GM12878 (cell line): ENCODE data around the gene ADGRF4. TPM values are rescaled to one million over a fixed set of nuclear protein-coding genes. Genes with fewer than 3 reads are reported as not detected.

ENCODE experiments used
- ATAC-seq: fragments of 200-7000 bp; cut with Tn5 transposase; 3 replicates; pipeline ENCODE4 v1.9.1; 2020; ENCODE audit warnings: mild to moderate bottlenecking, moderate library complexity
- BruUV-seq: library from RNA; stranded (reverse); fragments of 400-500 nt; replicated peaks from 2 replicates; lab custom pipeline; 2021; lab: Mats Ljungman, UMichigan
- CTCF ChIA-PET: fragments of 300-600 bp; sonication (Branson Sonifier 250); formaldehyde crosslinking; extraction: SDS; loops from one replicate; lab custom pipeline; 2021; ENCODE audit warnings: inconsistent platforms; lab: Yijun Ruan, JAX
- POLR2A ChIA-PET: fragments of 350-600 bp; formaldehyde crosslinking; extraction: SDS; loops from one replicate; lab custom pipeline; 2021; ENCODE audit warnings: inconsistent platforms; lab: Charles Lee
- RAD21 ChIA-PET: fragments of 300-600 bp; sonication (Branson Sonifier 250); formaldehyde crosslinking; loops from one replicate; lab custom pipeline; 2023; ENCODE audit warnings: antibody characterized with exemption; ENCODE audit not compliant: unreplicated experiment; lab: Charles Lee
- SMC1A ChIA-PET: fragments of 300-600 bp; sonication (Branson Sonifier 250); formaldehyde crosslinking; loops from one replicate; lab custom pipeline; 2023; ENCODE audit not compliant: unreplicated experiment, uncharacterized antibody; lab: Charles Lee
- DNase-seq: peaks from one replicate; pipeline ENCODE4 v3.0.0-alpha.2; 2011; ENCODE audit warnings: low read depth, low spot score
- FAIRE-seq: peaks from 3 replicates; lab custom pipeline; 2011; peaks lifted over from hg19 to GRCh38; lab: Jason Lieb, UNC
- H2AFZ ChIP-seq: 2 replicates; pipeline ENCODE4 v1.6.0; 2011; ENCODE audit warnings: low read depth, low read length, control low read depth; ENCODE audit not compliant: control insufficient read depth
- H3K27ac ChIP-seq: 2 replicates; pipeline ENCODE4 v1.5.1; 2011; ENCODE audit warnings: control low read depth; ENCODE audit not compliant: control insufficient read depth, insufficient read depth
- H3K27me3 ChIP-seq, 2 experiments: replicated peaks in 1 of 2; 2 replicates each; pipeline versions ENCODE4 v1.6.0 to v1.6.1; 2011; ENCODE audit warnings: low read length in 1 of 2; ENCODE audit not compliant: control insufficient read depth in 2 of 2, insufficient read depth in 2 of 2
- H3K36me3 ChIP-seq, 2 experiments: 2 replicates each; pipeline ENCODE4 v1.5.1; 2011; ENCODE audit warnings: low read length in 1 of 2; ENCODE audit not compliant: control insufficient read depth in 2 of 2, insufficient read depth in 2 of 2
- H3K4me1 ChIP-seq: 2 replicates; pipeline ENCODE4 v1.6.1; 2011; ENCODE audit warnings: mild to moderate bottlenecking, low read length, moderate library complexity, mixed read lengths; ENCODE audit not compliant: control insufficient read depth, insufficient read depth
- H3K4me2 ChIP-seq: 2 replicates; pipeline ENCODE4 v1.6.0; 2011; ENCODE audit warnings: control low read depth; ENCODE audit not compliant: control insufficient read depth, insufficient read depth
- H3K4me3 ChIP-seq: fragments of 200-600 bp; sonication (generic); 2 replicates; pipeline ENCODE4 v1.5.1; 2016
- H3K79me2 ChIP-seq: 2 replicates; pipeline ENCODE4 v1.6.0; 2011; ENCODE audit warnings: low read length; ENCODE audit not compliant: control insufficient read depth, insufficient read depth
- H3K9ac ChIP-seq: 2 replicates; pipeline ENCODE4 v1.8.0; 2011; ENCODE audit warnings: low read length, control low read depth, mixed read lengths; ENCODE audit not compliant: control insufficient read depth, insufficient read depth
- H3K9me3 ChIP-seq: replicated peaks from 3 replicates; pipeline ENCODE4 v1.5.1; 2011; ENCODE audit warnings: mild to moderate bottlenecking, low read length; ENCODE audit not compliant: control insufficient read depth, insufficient read depth
- H4K20me1 ChIP-seq: 2 replicates; pipeline ENCODE4 v1.6.0; 2011; ENCODE audit not compliant: control insufficient read depth, insufficient read depth
- BACH1 ChIP-seq: fragments of 450-650 bp; IDR thresholded peaks from 2 replicates; pipeline ENCODE4 v1.6.1; 2017; ENCODE audit warnings: mild to moderate bottlenecking, borderline replicate concordance
- BMI1 ChIP-seq: fragments of 450-650 bp; IDR thresholded peaks from 2 replicates; pipeline ENCODE4 v1.6.1; 2016; ENCODE audit warnings: mild to moderate bottlenecking, moderate library complexity, borderline replicate concordance
- ESRRA ChIP-seq: IDR thresholded peaks from 2 replicates; pipeline ENCODE4 v1.6.1; 2012; ENCODE audit warnings: mild to moderate bottlenecking, low read length, improper control_type of control experiment
- HDGF ChIP-seq: fragments of 450-650 bp; IDR thresholded peaks from 2 replicates; pipeline ENCODE4 v1.6.1; 2016; ENCODE audit warnings: antibody characterized with exemption
- MYC ChIP-seq: IDR thresholded peaks from 2 replicates; pipeline ENCODE4 v1.6.1; 2011; ENCODE audit warnings: mild to moderate bottlenecking, low read length, moderate library complexity, inconsistent platforms; ENCODE audit not compliant: insufficient read depth, insufficient replicate concordance, insufficient read length, severe bottlenecking
- NFIC ChIP-seq: IDR thresholded peaks from 2 replicates; pipeline ENCODE4 v1.6.1; 2012; ENCODE audit warnings: low read depth, mild to moderate bottlenecking, inconsistent platforms, low read length, moderate library complexity
- PAX8 ChIP-seq: fragments of 450-650 bp; IDR thresholded peaks from 2 replicates; pipeline ENCODE4 v1.6.1; 2017; ENCODE audit warnings: mild to moderate bottlenecking, moderate library complexity
- POLR2AphosphoS2 ChIP-seq: IDR thresholded peaks from 2 replicates; pipeline ENCODE4 v1.6.1; 2011; ENCODE audit warnings: low read depth, mild to moderate bottlenecking, low read length, improper control_type of control experiment, moderate library complexity
- POLR2AphosphoS5 ChIP-seq: IDR thresholded peaks from 2 replicates; pipeline ENCODE4 v1.6.1; 2011; ENCODE audit warnings: mild to moderate bottlenecking, low read length, inconsistent platforms
- RELA ChIP-seq: fragments of 450-650 bp; IDR thresholded peaks from 2 replicates; pipeline ENCODE4 v1.8.0; 2014; ENCODE audit warnings: borderline replicate concordance; ENCODE audit not compliant: partially characterized antibody
- SIN3A ChIP-seq: IDR thresholded peaks from 2 replicates; pipeline ENCODE4 v1.6.1; 2012; ENCODE audit warnings: low read depth, low read length, improper control_type of control experiment
- TCF7 ChIP-seq: IDR thresholded peaks from 2 replicates; pipeline ENCODE4 v1.6.1; 2014; ENCODE audit warnings: antibody characterized with exemption, borderline replicate concordance
- YBX1 ChIP-seq: fragments of 450-650 bp; IDR thresholded peaks from 2 replicates; pipeline ENCODE4 v1.6.1; 2016; ENCODE audit warnings: antibody characterized with exemption
- YY1 ChIP-seq: IDR thresholded peaks from 2 replicates; pipeline ENCODE4 v1.6.1; 2011; ENCODE audit warnings: low read depth, mild to moderate bottlenecking, low read length
- ZNF207 ChIP-seq: fragments of 450-650 bp; IDR thresholded peaks from 2 replicates; pipeline ENCODE4 v1.6.1; 2014; ENCODE audit warnings: antibody characterized with exemption, mild to moderate bottlenecking, borderline replicate concordance
- WGBS: methylation state at CpG from one replicate; pipeline ENCODE4 v1.1.6; 2016; ENCODE audit warnings: low lambda C conversion rate; ENCODE audit not compliant: insufficient replicate concordance, insufficient coverage; ENCODE audit errors: missing lambda C conversion rate; 5-methylcytosine and 5-hydroxymethylcytosine counted together
- in situ Hi-C: fragments of 300-500 bp; cut with MboI; formaldehyde crosslinking; loops from 9 replicates; pipeline ENCODE4 v1.14.3; 2018; ENCODE audit warnings: mixed read lengths
- intact Hi-C: fragments of 100-400 bp; cut with micrococcal nuclease; formaldehyde crosslinking; loops from one replicate; pipeline ENCODE4 v1.14.2; 2022; ENCODE audit not compliant: unreplicated experiment
- polyA plus RNA-seq, 11 experiments: library from polyadenylated mRNA; depleted of rRNA in 4 of 11; unstranded in 6 of 11; stranded (reverse) in 5 of 11; fragments of >200 nt; fragmentation: Nextera tagmentation in 4 of 11; fragmentation: Illumina TruSeq in 1 of 11; extraction: Ambion mirVana in 4 of 11; extraction: Trizol in 1 of 11; gene quantifications; 1 replicate in 1 of 11; 2 replicates in 10 of 11; pipeline versions ENCODE4 v1.2.1 to v1.2.3, GENCODE V29; 2011 to 2016; ENCODE audit warnings: inconsistent platforms in 2 of 11, missing spikeins in 2 of 11, low read depth in 1 of 11
- total RNA-seq, 4 experiments: library from RNA; depleted of rRNA in 3 of 4; stranded (reverse); fragments of >200 nt in 3 of 4; fragmentation: Illumina TruSeq in 1 of 4; extraction: Trizol in 1 of 4; gene quantifications; 2 replicates each; pipeline versions ENCODE4 v1.2.1 to v1.2.3, GENCODE V29; 2013 to 2021
- TF ChIP-seq, protein P1 (sequence below): IDR thresholded peaks from 2 replicates; pipeline ENCODE4 v1.6.1; 2012; ENCODE audit warnings: mild to moderate bottlenecking, low read depth, low read length
- TF ChIP-seq, protein P2 (sequence below): IDR thresholded peaks from 2 replicates; pipeline ENCODE4 v1.6.1; 2012; ENCODE audit warnings: low read depth, low read length, improper control_type of control experiment
- TF ChIP-seq, protein P3 (sequence below): fragments of 450-650 bp; IDR thresholded peaks from 2 replicates; pipeline ENCODE4 v1.6.1; 2017; ENCODE audit warnings: mild to moderate bottlenecking

ADGRF4 gene
- total and polyA plus RNA-seq, 10 of the 15 experiments (the other 5 are each of a cell fraction or from before 2014, with no cell fraction given): 0.04 to 0.12 (median 0.06) TPM; not detected in 5

DNA sequence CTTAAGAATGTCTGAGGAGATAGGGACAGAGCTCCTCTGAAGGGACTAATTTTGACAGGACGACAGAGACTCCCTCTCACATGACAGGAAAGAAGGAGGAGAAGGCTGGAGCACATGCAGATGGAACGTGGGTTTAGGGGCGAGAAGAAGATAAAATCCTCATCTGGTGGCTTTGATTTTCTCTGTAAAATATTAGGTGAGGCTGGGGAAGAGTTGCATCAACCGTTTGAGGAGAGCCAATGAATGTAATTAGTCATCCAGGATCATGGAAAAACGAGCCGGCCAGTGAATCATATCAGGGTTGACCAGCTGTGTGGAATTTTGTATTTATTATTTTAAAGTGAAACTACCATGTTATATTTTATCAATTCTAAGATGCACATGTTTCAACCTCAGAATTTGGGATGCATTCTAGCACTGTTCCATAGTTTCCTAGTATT is 46.9 kb upstream of the ADGRF4 start (continued):
- TF ChIP-seq, protein P1, sequence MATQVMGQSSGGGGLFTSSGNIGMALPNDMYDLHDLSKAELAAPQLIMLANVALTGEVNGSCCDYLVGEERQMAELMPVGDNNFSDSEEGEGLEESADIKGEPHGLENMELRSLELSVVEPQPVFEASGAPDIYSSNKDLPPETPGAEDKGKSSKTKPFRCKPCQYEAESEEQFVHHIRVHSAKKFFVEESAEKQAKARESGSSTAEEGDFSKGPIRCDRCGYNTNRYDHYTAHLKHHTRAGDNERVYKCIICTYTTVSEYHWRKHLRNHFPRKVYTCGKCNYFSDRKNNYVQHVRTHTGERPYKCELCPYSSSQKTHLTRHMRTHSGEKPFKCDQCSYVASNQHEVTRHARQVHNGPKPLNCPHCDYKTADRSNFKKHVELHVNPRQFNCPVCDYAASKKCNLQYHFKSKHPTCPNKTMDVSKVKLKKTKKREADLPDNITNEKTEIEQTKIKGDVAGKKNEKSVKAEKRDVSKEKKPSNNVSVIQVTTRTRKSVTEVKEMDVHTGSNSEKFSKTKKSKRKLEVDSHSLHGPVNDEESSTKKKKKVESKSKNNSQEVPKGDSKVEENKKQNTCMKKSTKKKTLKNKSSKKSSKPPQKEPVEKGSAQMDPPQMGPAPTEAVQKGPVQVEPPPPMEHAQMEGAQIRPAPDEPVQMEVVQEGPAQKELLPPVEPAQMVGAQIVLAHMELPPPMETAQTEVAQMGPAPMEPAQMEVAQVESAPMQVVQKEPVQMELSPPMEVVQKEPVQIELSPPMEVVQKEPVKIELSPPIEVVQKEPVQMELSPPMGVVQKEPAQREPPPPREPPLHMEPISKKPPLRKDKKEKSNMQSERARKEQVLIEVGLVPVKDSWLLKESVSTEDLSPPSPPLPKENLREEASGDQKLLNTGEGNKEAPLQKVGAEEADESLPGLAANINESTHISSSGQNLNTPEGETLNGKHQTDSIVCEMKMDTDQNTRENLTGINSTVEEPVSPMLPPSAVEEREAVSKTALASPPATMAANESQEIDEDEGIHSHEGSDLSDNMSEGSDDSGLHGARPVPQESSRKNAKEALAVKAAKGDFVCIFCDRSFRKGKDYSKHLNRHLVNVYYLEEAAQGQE: no peak
- TF ChIP-seq HDGF (no peak), ESRRA (no peak), YY1 (no peak), BACH1 (no peak), YBX1 (no peak)

DNA sequence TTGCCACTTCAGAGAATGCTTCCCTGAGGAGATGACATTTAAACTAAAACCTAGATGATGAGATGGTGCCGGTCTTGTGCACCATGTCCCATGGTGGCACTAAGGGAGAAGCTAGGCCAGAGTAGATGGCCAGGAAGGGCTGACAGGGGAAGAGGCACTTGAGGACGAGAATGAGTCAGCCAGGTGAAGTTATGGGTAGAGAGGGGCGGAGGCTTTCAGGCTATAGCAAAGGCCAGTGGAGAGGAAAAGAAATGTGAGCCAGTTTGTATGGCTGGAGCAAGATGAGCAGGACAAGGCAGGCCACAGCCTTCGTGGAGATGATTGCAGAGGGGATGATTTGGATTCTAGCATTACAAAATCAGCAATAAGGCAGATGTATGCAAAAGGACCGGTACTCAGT is 44.7 kb upstream of the ADGRF4 start:
- ChIA-PET CTCF (interaction anchor here (1.1 to 1.7 kb wide), 2 partner anchors 19 to 22 kb away, joined by 3 to 4 read pairs; no protein-coding TSS in a partner anchor), RAD21 (no interaction called here), POLR2A (no interaction called here), SMC1A (no interaction called here)
- Histone ChIP-seq H3K4me2 (no peak overlapping the region), H3K9me3 (no peaks in the 10 kb centered on the region), H3K36me3 (no peaks in the 10 kb centered on the region), H3K27me3 (no peaks in the 10 kb centered on the region), H3K9ac (no peak overlapping the region), H2AFZ (no peak overlapping the region), H3K79me2 (no peaks in the 10 kb centered on the region), H3K4me3 (no peak overlapping the region), H4K20me1 (no peaks in the 10 kb centered on the region), H3K27ac (no peak overlapping the region), H3K4me1 (peaks cover 4% of the 10 kb centered on the region)
- BruUV-seq: no TSS peak
- 25% methylated on average over 5 of the region's 5 CpGs for WGBS
- FAIRE-seq: no peak
- intact Hi-C loops (no loop called here), in situ Hi-C loops (no loop called here)
- TF ChIP-seq, protein P2, sequence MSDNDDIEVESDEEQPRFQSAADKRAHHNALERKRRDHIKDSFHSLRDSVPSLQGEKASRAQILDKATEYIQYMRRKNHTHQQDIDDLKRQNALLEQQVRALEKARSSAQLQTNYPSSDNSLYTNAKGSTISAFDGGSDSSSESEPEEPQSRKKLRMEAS: no peak
- no peak for TF ChIP-seq MYC
- no peak for TF ChIP-seq BMI1
- no peak for TF ChIP-seq ZNF207
- TF ChIP-seq TCF7: no peak
- TF ChIP-seq POLR2AphosphoS5: no peak
- TF ChIP-seq RELA: no peak
- TF ChIP-seq SIN3A: no peak
- no peak for TF ChIP-seq PAX8
- no peak for TF ChIP-seq POLR2AphosphoS2
- no peak for TF ChIP-seq NFIC
- TF ChIP-seq, protein P3, sequence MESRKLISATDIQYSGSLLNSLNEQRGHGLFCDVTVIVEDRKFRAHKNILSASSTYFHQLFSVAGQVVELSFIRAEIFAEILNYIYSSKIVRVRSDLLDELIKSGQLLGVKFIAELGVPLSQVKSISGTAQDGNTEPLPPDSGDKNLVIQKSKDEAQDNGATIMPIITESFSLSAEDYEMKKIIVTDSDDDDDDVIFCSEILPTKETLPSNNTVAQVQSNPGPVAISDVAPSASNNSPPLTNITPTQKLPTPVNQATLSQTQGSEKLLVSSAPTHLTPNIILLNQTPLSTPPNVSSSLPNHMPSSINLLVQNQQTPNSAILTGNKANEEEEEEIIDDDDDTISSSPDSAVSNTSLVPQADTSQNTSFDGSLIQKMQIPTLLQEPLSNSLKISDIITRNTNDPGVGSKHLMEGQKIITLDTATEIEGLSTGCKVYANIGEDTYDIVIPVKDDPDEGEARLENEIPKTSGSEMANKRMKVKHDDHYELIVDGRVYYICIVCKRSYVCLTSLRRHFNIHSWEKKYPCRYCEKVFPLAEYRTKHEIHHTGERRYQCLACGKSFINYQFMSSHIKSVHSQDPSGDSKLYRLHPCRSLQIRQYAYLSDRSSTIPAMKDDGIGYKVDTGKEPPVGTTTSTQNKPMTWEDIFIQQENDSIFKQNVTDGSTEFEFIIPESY: no peak
- DNase-seq: no peak
- no peak for ATAC-seq
